ENCODE results near the gene LRRC73. TPM values are rescaled to one million over a fixed set of nuclear protein-coding genes. Genes with fewer than 3 reads are reported as not detected.
A peak's percentile ranks its signal among the peaks of the same experiment; 100 is the strongest.

Gene LRRC73
- total RNA-seq, 2 experiments from 2014 or later, result 0.09 TPM; not detected in 1

- CTCF ChIA-PET, result interaction anchor here (1.0 to 5.5 kb wide), 6 partner anchors 8 to 266 kb away, joined by 3 to 37 read pairs (median 4); partner anchors contain the start of genes DLK2 and DNPH1
- peaks cover 15% of the 10 kb centered on the region for H3K4me1 Mint-ChIP-seq
- H3K4me3 Mint-ChIP-seq, result no peak overlapping the region
- DNase-seq, result no peak
- no peaks in the 10 kb centered on the region for H3K9me3 Mint-ChIP-seq (ENCODE audit: low read depth)
- no peaks in the 10 kb centered on the region for H3K27me3 Mint-ChIP-seq
- H3K36me3 Mint-ChIP-seq, result no peaks in the 10 kb centered on the region
- no peak overlapping the region for H3K27ac Mint-ChIP-seq
- ATAC-seq, result no peak
These were observed 15.4 kb downstream of the LRRC73 start for GRCh38 chr6:43494766-43495165.

GRCh38 chr6:43494321-43494720, 15.8 kb downstream of the LRRC73 start:
- CTCF ChIA-PET, result interaction anchor here (0.6 to 5.5 kb wide), 6 partner anchors 8 to 759 kb away, joined by 3 to 37 read pairs (median 4); partner anchors contain the start of genes DLK2 and DNPH1
- no peaks in the 10 kb centered on the region for H3K27me3 Mint-ChIP-seq

GRCh38 chr6:43493833-43494232, 16.3 kb downstream of the LRRC73 start:
- CTCF ChIA-PET, result interaction anchor here (0.6 to 5.5 kb wide), 5 partner anchors 8 to 758 kb away, joined by 3 to 37 read pairs (median 5); partner anchors contain the start of gene DLK2
- Mint-ChIP-seq H3K4me3 (no peak overlapping the region), H3K9me3 (ENCODE audit: low read depth) (no peaks in the 10 kb centered on the region), H3K4me1 (peaks cover 15% of the 10 kb centered on the region), H3K36me3 (no peaks in the 10 kb centered on the region), H3K27me3 (no peaks in the 10 kb centered on the region), H3K27ac (no peak overlapping the region)
- ATAC-seq (no peak), DNase-seq (no peak)

More at GRCh38 chr6:43494321-43494720, 15.8 kb downstream of the LRRC73 start:
- Mint-ChIP-seq H3K36me3 (no peaks in the 10 kb centered on the region), H3K4me3 (no peak overlapping the region), H3K27ac (no peak overlapping the region), H3K4me1 (peaks cover 15% of the 10 kb centered on the region), H3K9me3 (ENCODE audit: low read depth) (no peaks in the 10 kb centered on the region)
- DNase-seq (no peak), ATAC-seq (no peak)

- no peaks in the 10 kb centered on the region for H3K27me3 Mint-ChIP-seq
- no peak overlapping the region for H3K4me3 Mint-ChIP-seq
- CTCF ChIA-PET, result interaction anchor here (0.9 to 5.5 kb wide), 4 partner anchors 14 to 230 kb away, joined by 3 to 37 read pairs (median 7); partner anchors contain the start of gene DLK2
- H3K9me3 Mint-ChIP-seq (ENCODE audit: low read depth), result no peaks in the 10 kb centered on the region
- peaks cover 15% of the 10 kb centered on the region for H3K4me1 Mint-ChIP-seq
- no peak for DNase-seq
- H3K36me3 Mint-ChIP-seq, result no peaks in the 10 kb centered on the region
- ATAC-seq, result no peak
- H3K27ac Mint-ChIP-seq, result no peak overlapping the region
These were observed 16.9 kb downstream of the LRRC73 start for GRCh38 chr6:43493230-43493629.

- H3K27me3 Mint-ChIP-seq, result no peaks in the 10 kb centered on the region
- CTCF ChIA-PET, result interaction anchor here (0.9 to 5.5 kb wide), 3 partner anchors 14 to 230 kb away, joined by 3 to 37 read pairs (median 3); no protein-coding TSS in a partner anchor
- H3K9me3 Mint-ChIP-seq (ENCODE audit: low read depth), result no peaks in the 10 kb centered on the region
- no peak overlapping the region for H3K27ac Mint-ChIP-seq
- peaks cover 15% of the 10 kb centered on the region for H3K4me1 Mint-ChIP-seq
- no peaks in the 10 kb centered on the region for H3K36me3 Mint-ChIP-seq
- DNase-seq, result no peak
- no peak for ATAC-seq
- no peak overlapping the region for H3K4me3 Mint-ChIP-seq
These were observed 17.5 kb downstream of the LRRC73 start for GRCh38 chr6:43492673-43493072.

GRCh38 chr6:43491750-43492661, 18.1 kb downstream of the LRRC73 start:
- CTCF ChIA-PET, result interaction anchor here (1.4 to 5.5 kb wide), 4 partner anchors 10 to 20 kb away, joined by 3 to 37 read pairs (median 4); no protein-coding TSS in a partner anchor
- Mint-ChIP-seq H3K4me3 (no peak overlapping the region), H3K36me3 (no peaks in the 10 kb centered on the region), H3K9me3 (ENCODE audit: low read depth) (no peaks in the 10 kb centered on the region), H3K27me3 (no peaks in the 10 kb centered on the region), H3K27ac (no peak overlapping the region), H3K4me1 (peaks cover 15% of the 10 kb centered on the region)
- DNase-seq (no peak), ATAC-seq (no peak)

GRCh38 chr6:43490523-43490939, 19.6 kb downstream of the LRRC73 start:
- H3K27me3 Mint-ChIP-seq, result no peaks in the 10 kb centered on the region
- H3K9me3 Mint-ChIP-seq (ENCODE audit: low read depth), result no peaks in the 10 kb centered on the region
- ATAC-seq (no peak), DNase-seq (no peak)
- CTCF ChIA-PET, result interaction anchor here (1.6 to 1.8 kb wide), 2 partner anchors 11 to 16 kb away, joined by 3 to 6 read pairs; no protein-coding TSS in a partner anchor
- peaks cover 12% of the 10 kb centered on the region for H3K4me1 Mint-ChIP-seq
- no peaks in the 10 kb centered on the region for H3K36me3 Mint-ChIP-seq
- H3K27ac Mint-ChIP-seq, result no peak overlapping the region
- H3K4me3 Mint-ChIP-seq, result no peak overlapping the region

- ATAC-seq (no peak), DNase-seq (no peak)
- Mint-ChIP-seq H3K4me3 (no peak overlapping the region), H3K4me1 (peaks cover 4% of the 10 kb centered on the region), H3K27ac (no peak overlapping the region), H3K36me3 (no peaks in the 10 kb centered on the region), H3K9me3 (ENCODE audit: low read depth) (no peaks in the 10 kb centered on the region), H3K27me3 (no peaks in the 10 kb centered on the region)
- CTCF ChIA-PET, result interaction anchor here (1.1 to 1.8 kb wide), 2 partner anchors 17 to 20 kb away, joined by 4 to 6 read pairs; partner anchors contain the start of gene LRRC73
These were observed 20.7 kb downstream of the LRRC73 start for GRCh38 chr6:43489277-43490072.

- DNase-seq (no peak), ATAC-seq (no peak)
- no peak overlapping the region for H3K4me3 Mint-ChIP-seq
- H3K27ac Mint-ChIP-seq, result no peak overlapping the region
- no peaks in the 10 kb centered on the region for H3K27me3 Mint-ChIP-seq
- peaks cover under 1% of the 10 kb centered on the region for H3K4me1 Mint-ChIP-seq
- H3K9me3 Mint-ChIP-seq (ENCODE audit: low read depth), result no peaks in the 10 kb centered on the region
- H3K36me3 Mint-ChIP-seq, result no peaks in the 10 kb centered on the region
- CTCF ChIA-PET, result interaction anchor here (1.1 kb wide), 1 partner anchor 21 kb away, joined by 4 read pairs; the partner anchor contains the start of gene LRRC73
These were observed 21.4 kb downstream of the LRRC73 start for GRCh38 chr6:43488667-43489276.

GRCh38 chr6:43481591-43482236, 28.4 kb downstream of the LRRC73 start:
- Mint-ChIP-seq H3K4me3 (no peak overlapping the region), H3K27ac (no peak overlapping the region), H3K36me3 (peaks cover 3% of the 10 kb centered on the region), H3K4me1 (peaks cover 43% of the 10 kb centered on the region), H3K9me3 (ENCODE audit: low read depth) (no peaks in the 10 kb centered on the region), H3K27me3 (no peaks in the 10 kb centered on the region)
- CTCF ChIA-PET, result no interaction called here
- no peak for DNase-seq
- no peak for ATAC-seq

- Mint-ChIP-seq H3K27me3 (no peaks in the 10 kb centered on the region), H3K9me3 (ENCODE audit: low read depth) (no peaks in the 10 kb centered on the region), H3K36me3 (peaks cover 3% of the 10 kb centered on the region), H3K27ac (no peak overlapping the region), H3K4me3 (no peak overlapping the region), H3K4me1 (peaks cover 46% of the 10 kb centered on the region)
- no peak for DNase-seq
- CTCF ChIA-PET, result interaction anchor here (4.3 kb wide), 1 partner anchor 26 kb away, joined by 20 read pairs; no protein-coding TSS in a partner anchor
- no peak for ATAC-seq
These were observed 29.1 kb downstream of the LRRC73 start for GRCh38 chr6:43481075-43481474.

- H3K27me3 Mint-ChIP-seq, result no peaks in the 10 kb centered on the region
- H3K4me1 Mint-ChIP-seq, result peaks cover 46% of the 10 kb centered on the region
- CTCF ChIA-PET, result interaction anchor here (4.3 kb wide), 1 partner anchor 29 kb away, joined by 20 read pairs; no protein-coding TSS in a partner anchor
- no peak for ATAC-seq
- H3K9me3 Mint-ChIP-seq (ENCODE audit: low read depth), result no peaks in the 10 kb centered on the region
- H3K27ac Mint-ChIP-seq, result peak overlapping the region; percentile 89
- no peak for DNase-seq
- H3K36me3 Mint-ChIP-seq, result peaks cover 3% of the 10 kb centered on the region
- H3K4me3 Mint-ChIP-seq, result peak overlapping the region; percentile 90
These were observed 32.2 kb downstream of the LRRC73 start for GRCh38 chr6:43478008-43478372.

All from activated CD8-positive, alpha-beta memory T cell treated with anti-CD3 and anti-CD28 coated beads, Interleukin-2, amount 10 ng/mL, durations not matched to agents 7 days and 5 days (primary cell).